GM19468 (cell line): Measurements from ENCODE around the gene CXCL3.

Source experiments
- ATAC-seq: cut with Tn5 transposase; IDR thresholded peaks from one replicate; pipeline ENCODE4 v1.9.1; 2021; ENCODE audit warnings: mild to moderate bottlenecking, moderate library complexity, moderate number of reproducible peaks; ENCODE audit not compliant: unreplicated experiment; ENCODE audit errors: extremely low read depth

The CXCL3 gene

DNA sequence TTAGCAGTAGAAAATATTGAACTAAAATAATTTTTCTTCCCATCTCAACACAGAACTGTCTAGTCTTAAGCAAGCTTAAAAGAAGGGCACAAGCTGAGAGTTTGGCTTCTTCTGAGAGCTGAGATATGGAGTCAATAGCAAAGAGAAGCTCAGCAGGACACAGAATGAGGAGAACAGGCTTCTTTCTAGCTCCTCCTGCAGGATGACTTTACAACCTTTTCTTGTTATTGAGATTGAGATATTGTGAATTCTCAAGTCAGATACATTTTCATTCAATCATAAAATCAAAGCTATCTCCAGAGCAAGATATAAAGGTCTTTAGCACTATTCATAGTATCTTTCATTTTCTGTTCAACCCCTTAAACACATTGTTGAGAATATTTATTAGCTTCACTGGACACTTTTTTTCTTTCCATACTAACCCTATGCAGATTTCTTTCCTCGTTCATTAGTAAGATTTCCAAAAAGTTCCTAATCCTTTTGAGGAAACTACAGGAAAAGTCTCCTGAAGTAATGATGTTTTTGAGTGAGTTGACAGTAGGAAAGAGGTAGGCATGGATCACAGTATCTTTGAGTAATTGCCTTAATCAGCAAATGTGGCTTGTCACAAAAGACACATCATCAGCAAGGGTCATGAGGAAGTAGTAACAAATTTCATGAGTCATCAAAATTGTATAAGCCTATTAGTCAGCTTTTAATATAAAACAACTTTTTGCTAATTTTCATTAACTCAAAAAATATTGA lies 17.8 kb upstream of the CXCL3 start:
- ATAC-seq, result no peak

DNA sequence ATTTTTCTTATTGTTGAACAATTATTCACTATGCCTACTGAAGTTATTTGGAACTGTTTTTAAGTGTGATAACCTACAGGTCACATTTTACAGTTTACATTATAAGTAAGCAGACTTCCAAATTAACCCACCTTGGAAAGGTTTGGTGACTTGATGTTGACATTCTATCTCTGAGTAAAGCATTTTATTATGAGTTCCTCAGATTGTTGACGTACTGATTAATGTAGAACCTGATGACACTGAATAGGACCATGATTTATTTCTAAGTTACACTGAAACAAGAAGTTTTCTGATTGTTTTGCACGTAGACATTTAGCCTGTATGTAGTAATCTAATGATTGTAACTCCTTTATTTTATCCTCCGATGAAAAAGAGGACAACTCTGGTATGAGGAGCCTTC lies 17.0 kb upstream of the CXCL3 start:
- no peak for ATAC-seq

DNA sequence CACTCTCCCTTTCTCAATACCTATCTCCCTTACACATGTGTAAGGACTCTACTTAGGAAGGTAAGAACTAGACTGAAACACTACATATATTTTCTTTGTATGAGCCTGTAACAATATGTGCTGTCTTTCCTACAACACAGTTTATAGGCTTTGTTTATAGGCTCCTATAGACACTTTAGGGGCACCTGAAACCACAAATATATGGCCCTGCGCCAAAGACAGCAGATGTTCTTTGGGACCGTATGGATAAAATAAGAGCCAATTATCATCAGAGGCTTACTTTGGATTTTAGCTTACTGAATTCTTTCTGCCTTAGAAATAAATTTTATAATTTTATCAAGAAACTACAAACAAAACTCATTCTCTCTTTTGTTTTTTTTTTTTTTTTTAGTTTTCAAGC lies 16.6 kb upstream of the CXCL3 start:
- no peak for ATAC-seq

DNA sequence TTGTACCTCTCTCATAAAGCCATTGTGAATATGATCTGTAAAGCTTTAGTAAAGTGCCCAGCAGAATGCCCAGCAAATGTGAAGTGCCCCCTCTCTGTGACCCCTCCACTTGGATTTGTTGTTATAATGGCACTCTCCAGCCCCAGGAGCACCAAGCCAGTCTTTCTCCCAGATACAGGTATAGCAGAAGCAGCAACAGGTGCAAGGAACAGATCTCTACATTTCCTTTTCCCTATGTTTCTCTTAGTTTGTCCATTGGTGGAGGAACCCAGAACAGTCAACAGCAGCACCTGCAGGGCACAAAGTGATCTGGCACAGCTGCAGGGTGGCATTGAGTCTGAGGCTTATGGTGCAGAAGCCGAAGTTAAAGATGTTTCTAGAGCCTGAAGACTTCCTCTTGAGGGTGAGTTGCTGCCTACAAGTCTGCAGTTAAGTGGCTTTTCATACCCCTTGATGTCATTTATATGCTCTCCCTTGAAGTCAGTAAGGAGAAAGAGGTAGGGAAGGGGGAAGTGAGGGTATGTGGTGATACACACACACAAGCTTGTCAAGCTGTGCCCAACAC lies 16.1 kb upstream of the CXCL3 start:
- no peak for ATAC-seq

DNA sequence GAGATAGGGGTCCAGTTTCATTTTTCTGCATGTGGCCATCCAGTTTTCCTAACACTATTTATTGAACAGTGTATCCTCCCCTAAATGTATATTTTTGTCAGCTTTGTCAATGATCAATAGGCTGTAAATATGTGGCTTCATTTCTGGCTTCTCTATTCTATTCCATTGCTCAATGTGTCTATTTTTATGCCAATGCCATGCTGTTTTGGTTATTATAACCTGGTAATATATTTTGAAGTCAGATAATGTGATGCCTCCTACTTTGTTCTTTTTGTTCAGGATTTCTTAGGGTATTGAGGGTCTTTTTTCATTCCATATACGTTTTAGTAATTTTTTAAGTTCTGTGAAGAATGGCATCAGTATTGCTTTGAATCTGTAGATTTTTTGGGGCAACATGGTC lies 8.7 kb upstream of the CXCL3 start:
- ATAC-seq, result no peak

DNA sequence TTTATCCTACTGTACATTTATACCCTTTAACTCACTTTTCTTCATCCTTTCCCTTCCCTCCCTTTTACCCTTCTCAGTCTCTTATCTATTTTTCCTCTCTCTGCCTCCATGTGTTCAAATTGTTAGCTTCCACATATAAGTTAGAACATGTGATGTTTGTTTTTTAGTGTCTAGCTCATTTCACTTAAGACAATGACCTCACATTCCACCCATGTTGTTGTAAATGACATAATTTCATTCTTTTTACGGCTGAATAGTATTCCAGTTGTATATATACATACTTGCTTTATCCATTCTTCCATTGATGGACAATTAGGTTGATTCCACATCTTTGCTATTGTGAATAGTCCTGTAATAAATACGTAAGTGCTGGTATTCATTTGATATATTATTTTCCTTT lies 7.3 kb upstream of the CXCL3 start:
- no peak for ATAC-seq

DNA sequence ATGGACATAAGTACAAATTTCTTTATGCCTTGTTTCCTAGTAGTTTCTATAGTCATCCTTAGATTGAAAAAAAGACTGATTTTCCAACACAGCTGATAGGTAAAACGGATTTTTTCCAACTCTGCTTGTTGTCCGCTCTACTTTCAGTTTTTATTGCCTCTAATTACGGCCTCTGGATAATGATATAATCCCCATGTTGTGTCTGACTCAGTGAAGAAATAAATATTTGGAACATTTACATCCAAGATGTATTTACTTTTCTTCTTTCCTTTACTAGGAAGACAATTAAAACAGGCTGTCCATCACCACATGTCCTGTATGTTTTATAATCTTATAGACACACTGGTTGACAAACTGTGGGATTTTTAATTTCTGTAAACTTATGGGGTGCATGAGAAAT lies 6.8 kb upstream of the CXCL3 start:
- ATAC-seq, result no peak

DNA sequence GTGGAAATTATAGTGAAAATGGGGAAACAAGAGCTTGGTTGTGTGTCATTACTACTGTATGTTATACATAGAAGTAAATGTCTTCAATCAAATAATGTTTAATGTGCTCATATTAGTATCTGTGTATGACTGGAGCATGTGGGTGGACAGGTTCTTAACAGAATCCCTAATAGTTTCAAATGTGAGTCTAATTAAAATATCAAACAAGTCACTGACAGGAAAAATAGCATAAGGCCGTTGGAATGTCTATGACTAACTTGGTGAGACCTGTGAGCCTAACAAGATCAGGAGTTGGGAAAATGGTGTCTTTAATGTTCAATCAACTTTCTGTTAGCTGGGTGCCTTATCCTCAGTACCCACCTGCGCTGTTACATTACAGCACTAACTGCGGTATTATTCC lies 6.2 kb upstream of the CXCL3 start:
- no peak for ATAC-seq

DNA sequence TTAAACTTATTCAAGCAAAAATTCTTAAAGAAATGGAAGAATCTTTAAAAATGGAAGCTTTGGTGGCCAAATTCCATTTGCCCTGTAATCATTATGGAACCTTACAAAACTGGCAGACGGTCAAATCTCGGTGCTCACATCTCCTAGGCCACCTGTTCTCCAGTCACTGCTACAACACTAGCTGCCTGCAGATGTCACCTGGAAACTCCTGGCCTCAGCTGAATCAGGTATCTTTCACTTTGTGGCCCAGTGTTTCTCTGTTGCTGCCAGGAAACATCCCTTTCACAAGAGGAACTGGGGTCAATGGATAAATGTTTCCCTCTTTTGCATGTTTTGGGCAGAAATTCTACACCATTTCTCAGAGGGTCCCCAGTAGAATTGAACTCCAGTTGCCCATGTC lies 4.2 kb upstream of the CXCL3 start:
- no peak for ATAC-seq

DNA sequence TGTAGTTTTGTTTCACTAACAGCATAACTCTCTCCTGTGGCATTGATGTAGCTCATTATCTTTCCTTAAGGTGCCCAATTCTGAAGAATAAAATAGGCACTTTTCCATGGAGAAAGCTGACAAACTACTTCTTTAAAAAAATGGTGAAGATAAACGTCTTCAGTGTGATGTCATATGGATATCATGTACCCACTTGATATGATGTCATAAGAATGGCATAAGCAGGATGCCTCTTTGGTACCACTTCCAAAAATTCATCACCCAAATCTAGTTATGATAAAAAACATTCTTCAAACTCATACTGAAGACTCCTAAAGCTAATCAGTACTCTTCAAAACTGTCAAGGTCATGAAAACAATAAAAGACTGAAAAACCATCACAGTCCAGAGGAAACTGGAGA lies 2.9 kb upstream of the CXCL3 start:
- no peak for ATAC-seq

DNA sequence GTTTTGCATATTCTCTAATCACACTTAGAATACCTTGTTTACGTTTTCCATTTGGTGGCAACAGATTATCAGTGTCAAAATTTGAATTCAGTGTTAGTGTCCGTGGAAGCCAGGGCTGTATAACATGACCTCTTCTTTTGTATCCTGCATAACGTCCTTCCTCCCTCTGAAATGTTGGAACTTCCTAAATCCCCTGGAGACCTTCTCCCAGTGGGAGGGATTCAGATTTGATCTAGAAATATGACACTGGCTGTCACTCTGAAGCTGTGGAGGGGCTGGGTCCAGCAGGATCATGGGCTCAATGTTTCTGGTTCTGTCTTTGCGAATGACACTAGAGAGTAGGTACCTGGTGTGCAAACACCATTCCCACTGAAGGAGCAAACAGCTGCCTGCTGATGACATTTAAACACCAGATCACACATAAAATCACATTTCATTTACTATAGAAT lies 850 bp upstream of the CXCL3 start:
- ATAC-seq, result no peak

DNA sequence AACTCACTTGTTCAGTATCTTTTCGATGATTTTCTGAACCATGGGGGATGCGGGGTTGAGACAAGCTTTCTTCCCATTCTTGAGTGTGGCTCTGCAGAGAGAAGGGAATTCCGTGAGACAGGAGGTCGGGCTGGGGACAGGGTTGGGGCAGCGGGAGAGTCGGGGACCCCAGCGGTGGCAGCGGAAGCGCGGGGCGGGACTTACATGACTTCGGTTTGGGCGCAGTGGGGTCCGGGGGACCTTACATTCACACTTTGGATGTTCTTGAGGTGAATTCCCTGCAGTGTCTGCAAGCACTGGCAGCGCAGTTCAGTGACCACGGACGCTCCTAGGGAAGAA lies 434 bp downstream of the CXCL3 start:
- no peak for ATAC-seq

DNA sequence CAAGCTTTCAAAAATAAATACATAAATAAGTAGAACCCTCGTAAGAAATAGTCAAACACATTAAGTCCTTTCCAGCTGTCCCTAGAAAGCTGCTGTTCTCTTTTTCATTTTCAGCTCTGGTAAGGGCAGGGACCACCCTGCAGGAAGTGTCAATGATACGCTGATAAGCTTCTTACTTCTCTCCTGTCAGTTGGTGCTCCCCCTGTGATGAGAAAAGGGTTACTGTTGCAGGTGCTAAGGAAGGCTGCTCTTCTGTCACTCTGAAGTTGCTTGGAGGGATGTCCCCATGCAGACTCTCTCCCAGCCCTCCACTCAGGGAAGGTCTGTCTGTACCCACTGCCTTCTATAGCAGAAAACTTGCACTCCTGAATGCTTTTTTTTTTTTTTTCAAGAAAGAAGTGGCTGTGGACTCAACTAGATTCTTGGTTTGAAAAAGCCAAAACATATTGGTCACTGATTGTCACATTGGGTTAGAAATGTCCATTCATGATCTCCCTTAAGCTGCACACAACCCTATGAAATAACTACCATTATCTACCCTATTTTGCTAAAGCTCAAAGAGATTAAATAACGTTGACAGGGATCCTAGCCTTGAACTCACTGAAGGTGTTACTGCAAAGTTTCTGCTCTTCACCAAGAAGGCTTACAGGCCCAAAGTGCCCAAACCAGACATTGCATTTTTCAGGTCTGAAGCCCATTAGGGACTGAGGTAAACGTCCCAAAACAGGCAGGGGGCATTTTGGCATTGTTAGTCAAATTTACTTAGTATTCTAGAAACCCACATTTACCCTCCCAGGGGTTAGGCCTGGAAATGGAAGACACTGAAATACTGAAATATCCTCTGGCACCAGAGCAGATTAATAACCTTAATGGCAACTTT lies 1.2 kb downstream of the CXCL3 start:
- no peak for ATAC-seq

DNA sequence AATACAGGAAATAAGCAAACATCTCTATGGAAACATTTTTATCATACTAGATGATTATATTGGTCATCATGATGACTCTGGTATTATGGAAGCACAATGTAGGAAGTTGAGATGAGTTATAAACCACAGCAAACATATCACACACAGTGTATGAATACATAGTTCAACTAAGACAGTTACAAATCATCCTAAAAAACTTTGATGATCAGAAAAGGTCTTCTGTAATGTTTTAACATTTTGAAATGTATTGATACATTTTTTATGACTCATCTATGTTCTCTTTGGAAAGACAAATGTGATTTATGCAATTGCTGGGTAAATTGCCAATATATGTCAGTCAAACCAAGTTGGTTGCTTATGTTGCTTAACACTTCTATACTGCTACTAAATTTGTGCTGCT lies 4.8 kb downstream of the CXCL3 start:
- ATAC-seq, result no peak

DNA sequence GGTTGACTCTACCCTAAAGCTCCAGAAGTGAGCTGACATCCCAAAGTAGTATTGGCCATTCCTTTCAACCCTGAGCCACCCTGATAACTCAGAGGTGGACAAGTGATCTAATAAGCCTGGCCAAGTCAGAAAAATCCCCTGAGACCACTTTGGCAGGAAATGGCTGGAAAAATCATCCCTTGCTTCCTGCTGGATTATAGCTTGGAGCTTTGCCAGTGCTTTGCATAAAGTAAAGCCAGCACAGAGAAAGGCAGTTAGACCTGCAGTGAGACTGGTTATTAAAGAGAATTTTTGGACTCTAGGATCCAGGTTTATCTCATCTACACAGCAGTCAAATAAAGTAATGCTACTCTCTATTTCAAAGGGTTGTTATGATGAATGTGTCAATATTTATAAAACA lies 6.4 kb downstream of the CXCL3 start:
- no peak for ATAC-seq

DNA sequence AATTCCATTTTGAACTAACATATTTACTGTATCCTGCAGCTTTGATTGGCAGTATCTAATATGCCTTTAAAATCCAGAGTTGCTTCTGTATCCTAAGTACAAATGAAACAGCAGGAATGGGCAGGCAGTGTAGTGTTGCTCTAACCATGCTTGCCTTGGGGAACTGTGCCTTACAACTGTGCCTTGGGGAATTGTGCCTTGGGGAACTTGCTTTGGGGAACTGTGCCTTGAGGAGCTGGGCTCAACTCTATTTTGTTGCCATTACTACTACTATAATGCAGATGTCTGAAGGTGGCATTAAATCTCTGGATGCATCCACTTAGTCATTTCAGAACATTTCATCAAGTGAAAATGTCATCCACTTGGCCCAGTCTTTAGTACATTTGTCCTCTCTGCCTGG lies 6.9 kb downstream of the CXCL3 start:
- no peak for ATAC-seq

DNA sequence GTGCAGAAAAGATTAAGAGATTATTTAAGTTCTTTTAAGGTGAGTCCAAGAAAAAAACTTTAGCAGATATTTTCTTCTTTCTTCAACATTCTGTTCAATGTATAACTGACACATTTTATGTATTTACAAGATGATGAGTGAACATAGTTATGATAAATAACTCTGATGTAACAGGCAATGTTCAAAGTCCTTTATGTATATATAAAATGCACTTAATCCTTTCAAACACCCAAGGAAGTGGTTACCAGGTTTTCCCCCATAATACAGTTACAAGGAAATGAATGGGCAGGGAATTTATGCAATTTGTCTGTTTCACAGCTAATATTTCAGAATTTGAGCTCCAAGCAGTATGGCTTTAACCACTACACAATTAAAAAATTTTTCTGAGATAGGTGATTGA lies 8.2 kb downstream of the CXCL3 start:
- ATAC-seq, result no peak

DNA sequence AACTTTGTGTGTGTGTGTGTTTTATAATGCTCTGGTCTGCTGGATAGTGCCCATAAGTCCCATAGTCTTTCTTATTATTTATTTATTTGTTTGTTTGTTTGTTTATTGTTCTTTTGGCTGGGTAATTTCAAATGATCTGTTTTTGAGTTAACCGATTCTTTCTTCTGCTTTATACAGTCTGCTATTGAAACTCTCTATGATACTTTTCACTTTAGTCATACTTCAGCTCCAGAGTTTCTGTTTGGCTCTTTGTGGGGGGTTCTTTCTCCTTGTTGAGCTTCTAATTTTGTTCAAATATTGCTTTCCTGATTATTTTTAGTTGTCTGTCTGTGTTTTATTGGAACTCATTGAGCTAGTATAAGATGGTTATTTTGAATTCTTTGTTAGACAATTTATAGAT lies 10.0 kb downstream of the CXCL3 start:
- ATAC-seq, result no peak

DNA sequence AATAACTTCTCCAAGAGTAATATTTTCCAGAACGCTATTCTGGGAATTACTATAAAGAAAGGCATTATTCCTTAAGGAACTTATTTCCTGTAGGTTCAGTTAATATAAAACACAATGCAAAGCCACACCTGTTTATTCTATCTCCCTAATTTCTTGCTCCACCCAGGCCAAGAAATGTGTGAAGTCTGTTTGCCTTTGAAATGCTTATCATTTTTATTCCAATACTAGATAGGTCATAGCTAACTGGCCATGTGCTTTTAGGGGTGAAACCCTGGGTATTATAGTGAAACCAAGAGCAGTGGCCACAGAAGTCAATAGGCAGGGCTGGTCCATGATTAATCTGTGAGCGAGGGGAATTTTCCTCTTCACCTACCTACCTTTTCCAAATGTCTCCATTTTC lies 14.8 kb downstream of the CXCL3 start:
- no peak for ATAC-seq

DNA sequence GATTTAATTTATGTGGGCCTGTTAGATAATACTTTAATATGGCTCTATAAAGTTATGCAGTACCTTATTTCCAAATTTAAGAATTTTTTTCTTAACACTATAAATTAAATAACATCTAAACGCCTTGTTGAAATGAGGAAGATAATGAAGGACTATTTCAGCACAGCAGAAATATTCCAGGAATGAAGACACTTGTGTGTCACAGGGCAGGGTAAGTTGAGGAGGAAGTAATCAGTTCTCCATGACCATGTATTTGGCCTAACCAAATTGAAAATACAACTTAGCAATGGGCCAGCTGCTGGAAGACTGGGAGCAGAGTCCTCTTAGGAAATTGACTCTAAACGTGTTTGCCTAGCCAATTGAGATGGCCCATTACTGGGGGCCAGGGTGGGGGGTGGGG lies 16.9 kb downstream of the CXCL3 start:
- ATAC-seq, result no peak

DNA sequence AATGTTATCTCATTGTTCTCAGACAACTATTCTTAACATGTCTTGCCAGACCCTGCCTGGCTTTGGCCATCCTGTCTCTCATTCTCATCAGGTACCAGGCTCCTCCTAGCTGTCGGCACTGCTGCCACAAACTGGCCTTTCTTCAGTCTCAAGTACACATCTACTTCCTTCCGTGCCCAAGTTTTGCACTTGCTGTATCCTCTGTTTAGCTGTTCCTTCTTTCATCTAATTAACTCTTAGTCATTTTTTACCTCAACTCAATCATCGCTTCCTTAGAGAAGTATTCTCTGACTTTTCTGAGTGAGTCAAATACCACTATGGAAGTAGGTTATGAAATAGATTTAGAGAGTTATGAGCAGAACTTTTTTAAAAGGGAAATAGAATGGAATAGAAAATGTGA lies 19.7 kb downstream of the CXCL3 start:
- ATAC-seq, result no peak

DNA sequence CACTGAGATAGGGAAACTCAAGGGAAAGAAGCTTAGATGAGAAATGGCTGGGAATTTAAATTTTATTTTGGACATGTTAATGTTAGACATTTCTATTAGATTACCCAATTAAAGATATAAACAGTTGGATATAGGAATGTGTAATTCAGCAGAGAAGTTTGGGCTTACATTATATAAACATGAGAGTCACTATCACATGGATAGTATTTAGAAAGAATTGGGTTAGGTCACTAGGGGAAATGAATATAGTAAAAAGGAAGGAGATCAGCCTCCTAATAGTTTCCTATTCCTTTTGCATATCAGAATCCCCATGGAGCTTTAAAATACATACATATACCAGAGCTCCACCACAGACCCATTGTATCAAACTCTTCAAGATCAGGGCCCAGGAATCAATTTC lies 20.4 kb downstream of the CXCL3 start:
- ATAC-seq, result no peak
